HepG2 (cell line): ENCODE measurements around the gene NOP56. TPM values are rescaled to one million over a fixed set of nuclear protein-coding genes. Genes with fewer than 3 reads are reported as not detected.

ENCODE experiments used
- ATAC-seq: fragments of 200-7000 bp; cut with Tn5 transposase; 3 replicates; pipeline ENCODE4 v1.9.1; 2020; ENCODE audit warnings: mild to moderate bottlenecking, moderate library complexity
- BruUV-seq: library from RNA; stranded (reverse); fragments of 400-500 nt; replicated peaks from 2 replicates; lab custom pipeline; 2021; lab: Mats Ljungman, UMichigan
- CTCF ChIA-PET: fragments of 300-600 bp; formaldehyde crosslinking; extraction: SDS; loops from one replicate; lab custom pipeline; 2021; ENCODE audit warnings: low total read pairs, inconsistent platforms, low intra/inter-chr PET ratio; lab: Yijun Ruan, JAX
- POLR2A ChIA-PET: fragments of 350-600 bp; sonication (Branson Sonifier 250); formaldehyde crosslinking; loops from one replicate; lab custom pipeline; 2020; ENCODE audit warnings: antibody characterized with exemption, inconsistent platforms; lab: Yijun Ruan, JAX
- DNase-seq: peaks from one replicate; pipeline ENCODE4 v3.0.0-alpha.2; 2015; ENCODE audit warnings: low spot score
- FAIRE-seq: peaks from 3 replicates; lab custom pipeline; 2011; peaks lifted over from hg19 to GRCh38; lab: Jason Lieb, UNC
- H2AFZ ChIP-seq: one replicate; pipeline ENCODE4 v1.6.1; 2011; ENCODE audit warnings: low read length, inconsistent platforms
- H3K27ac ChIP-seq: fragments of 300-600 bp; 3 replicates; pipeline ENCODE4 v1.8.0; 2011; ENCODE audit warnings: mixed run types, mild to moderate bottlenecking, mixed read lengths, low read length, inconsistent platforms; ENCODE audit not compliant: insufficient read depth; ENCODE audit errors: extremely low read length
- H3K27me3 ChIP-seq, 2 experiments: fragments of 200-600 bp in 1 of 2; 2 replicates in 1 of 2; 3 replicates in 1 of 2; pipeline versions ENCODE4 v1.6.0 to v1.8.0; 2011; ENCODE audit warnings: low read length in 2 of 2, mild to moderate bottlenecking in 2 of 2, moderate library complexity in 2 of 2, inconsistent platforms in 1 of 2; ENCODE audit not compliant: insufficient read depth in 2 of 2, control insufficient read depth in 1 of 2
- H3K36me3 ChIP-seq, 2 experiments: fragments of 200-600 bp in 1 of 2; replicated peaks in 1 of 2; 2 replicates in 1 of 2; 3 replicates in 1 of 2; pipeline versions ENCODE4 v1.5.1 to v1.8.0; 2011; ENCODE audit warnings: low read length in 2 of 2, inconsistent platforms in 1 of 2; ENCODE audit not compliant: insufficient read depth in 2 of 2, control insufficient read depth in 1 of 2
- H3K4me1 ChIP-seq: 2 replicates; pipeline ENCODE4 v1.5.1; 2012; ENCODE audit warnings: low read length, inconsistent platforms; ENCODE audit not compliant: insufficient read depth
- H3K4me2 ChIP-seq: 2 replicates; pipeline ENCODE4 v1.6.0; 2011; ENCODE audit warnings: low read depth, low read length, inconsistent platforms
- H3K4me3 ChIP-seq, 3 experiments: fragments of 200-600 bp in 1 of 3; sonication (generic), shearing (Covaris generic) in 1 of 3; replicated peaks in 1 of 3; 2 replicates each; pipeline ENCODE4 v1.5.1; 2011 to 2016; ENCODE audit warnings: low read length in 3 of 3, inconsistent platforms in 2 of 3, low read depth in 2 of 3, mild to moderate bottlenecking in 2 of 3, control low read depth in 1 of 3, mixed read lengths in 1 of 3; ENCODE audit not compliant: insufficient read depth in 1 of 3
- H3K79me2 ChIP-seq: one replicate; pipeline ENCODE4 v1.6.1; 2011; ENCODE audit warnings: low read length, inconsistent platforms; ENCODE audit not compliant: insufficient read depth
- H3K9ac ChIP-seq: 2 replicates; pipeline ENCODE4 v1.6.0; 2011; ENCODE audit warnings: mild to moderate bottlenecking, low read depth, low read length, inconsistent platforms; ENCODE audit not compliant: insufficient read depth
- H3K9me3 ChIP-seq: 2 replicates; pipeline ENCODE4 v1.5.1; 2012; ENCODE audit warnings: mild to moderate bottlenecking, low read length
- H4K20me1 ChIP-seq: 2 replicates; pipeline ENCODE4 v1.6.0; 2011; ENCODE audit warnings: inconsistent platforms, mild to moderate bottlenecking, low read length, moderate library complexity; ENCODE audit not compliant: insufficient read depth
- FOXA3 ChIP-seq: IDR thresholded peaks from 2 replicates; pipeline ENCODE4 v1.6.1; 2016; ENCODE audit warnings: missing genetic modification reagents, missing compliant biosample characterization
- NKX3-1 ChIP-seq: sonication (generic); formaldehyde crosslinking; IDR thresholded peaks from 2 replicates; pipeline ENCODE4 v1.5.0; 2020; ENCODE audit warnings: missing genetic modification reagents
- REL ChIP-seq: sonication (generic); formaldehyde crosslinking; conservative IDR thresholded peaks from 2 replicates; pipeline ENCODE4 v1.8.0; 2022; ENCODE audit warnings: mild to moderate bottlenecking, missing genetic modification reagents, moderate library complexity
- ZBTB38 ChIP-seq: sonication (generic); formaldehyde crosslinking; IDR thresholded peaks from 2 replicates; pipeline ENCODE4 v1.5.1; 2020; ENCODE audit warnings: mild to moderate bottlenecking, missing genetic modification reagents
- ZNF17 ChIP-seq: sonication (generic); formaldehyde crosslinking; IDR thresholded peaks from 2 replicates; pipeline ENCODE4 v1.5.0; 2020; ENCODE audit warnings: mild to moderate bottlenecking, missing genetic modification reagents
- ZNF770 ChIP-seq: sonication (generic); formaldehyde crosslinking; IDR thresholded peaks from 2 replicates; pipeline ENCODE4 v1.5.0; 2020; ENCODE audit warnings: mild to moderate bottlenecking, missing genetic modification reagents
- WGBS: methylation state at CpG from one replicate; pipeline ENCODE4 v1.1.6; 2017; ENCODE audit warnings: low lambda C conversion rate; 5-methylcytosine and 5-hydroxymethylcytosine counted together
- in situ Hi-C: cut with HindIII; loops from 2 replicates; pipeline ENCODE4 v1.10.0; 2017; ENCODE audit warnings: low pct_unique_long_range_greater_than_20kb; ENCODE audit not compliant: extremely low pct_ligation_motif_present
- intact Hi-C: fragments of 100-400 bp; cut with micrococcal nuclease; formaldehyde crosslinking; loops from one replicate; pipeline ENCODE4 v1.10.0; 2022; ENCODE audit not compliant: unreplicated experiment
- polyA plus RNA-seq, 8 experiments: library from polyadenylated mRNA; depleted of rRNA in 3 of 8; stranded (reverse) in 7 of 8; unstranded in 1 of 8; fragments of >200 nt; fragmentation: Illumina TruSeq in 4 of 8; extraction: Trizol in 4 of 8; gene quantifications; 2 replicates each; pipeline versions ENCODE4 v1.2.1 to v1.2.3, GENCODE V29; 2011 to 2016; ENCODE audit warnings: low read depth in 4 of 8, missing spikeins in 1 of 8, mixed read lengths in 1 of 8; ENCODE audit not compliant: insufficient read depth in 1 of 8
- total RNA-seq, 5 experiments: library from RNA; depleted of rRNA; stranded (reverse); fragments of >200 nt; fragmentation: Illumina TruSeq; extraction: Trizol; gene quantifications; 2 replicates each; pipeline ENCODE4 v1.2.3, GENCODE V29; 2016; ENCODE audit warnings: low read depth in 1 of 5
- TF ChIP-seq, protein P1 (sequence below): sonication (generic); formaldehyde crosslinking; IDR thresholded peaks from 2 replicates; pipeline ENCODE4 v1.4.0; 2020; ENCODE audit warnings: mild to moderate bottlenecking, missing genetic modification reagents

Gene NOP56
- total and polyA plus RNA-seq, 2 of the 13 experiments (the other 11 are each of a cell fraction or from before 2014, with no cell fraction given) = 369 to 1,116 TPM

- TF ChIP-seq, protein P1, sequence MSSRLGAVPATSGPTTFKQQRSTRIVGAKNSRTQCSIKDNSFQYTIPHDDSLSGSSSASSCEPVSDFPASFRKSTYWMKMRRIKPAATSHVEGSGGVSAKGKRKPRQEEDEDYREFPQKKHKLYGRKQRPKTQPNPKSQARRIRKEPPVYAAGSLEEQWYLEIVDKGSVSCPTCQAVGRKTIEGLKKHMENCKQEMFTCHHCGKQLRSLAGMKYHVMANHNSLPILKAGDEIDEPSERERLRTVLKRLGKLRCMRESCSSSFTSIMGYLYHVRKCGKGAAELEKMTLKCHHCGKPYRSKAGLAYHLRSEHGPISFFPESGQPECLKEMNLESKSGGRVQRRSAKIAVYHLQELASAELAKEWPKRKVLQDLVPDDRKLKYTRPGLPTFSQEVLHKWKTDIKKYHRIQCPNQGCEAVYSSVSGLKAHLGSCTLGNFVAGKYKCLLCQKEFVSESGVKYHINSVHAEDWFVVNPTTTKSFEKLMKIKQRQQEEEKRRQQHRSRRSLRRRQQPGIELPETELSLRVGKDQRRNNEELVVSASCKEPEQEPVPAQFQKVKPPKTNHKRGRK (CRISPR knock-in tag) = no peak
- TF ChIP-seq FOXA3 (CRISPR knock-in tag) (no peak), ZBTB38 (CRISPR knock-in tag) (no peak), ZNF17 (CRISPR knock-in tag) (no peak)
- TF ChIP-seq, all 625 proteins: peak for 3
Observed at GRCh38 chr20:2671977-2672376, 19.5 kb downstream of the NOP56 start (continued).

GRCh38 chr20:2672446-2672845 is 20.0 kb downstream of the NOP56 start:
- TF ChIP-seq REL = no peak
- no peak for TF ChIP-seq ZNF770
- TF ChIP-seq NKX3-1 (CRISPR knock-in tag) = no peak
- Histone ChIP-seq H4K20me1 (no peaks in the 10 kb centered on the region), H3K79me2 (no peaks in the 10 kb centered on the region), H3K4me1 (no peaks in the 10 kb centered on the region), H3K9ac (no peak overlapping the region), H3K9me3 (no peaks in the 10 kb centered on the region), H3K4me3 (no peak overlapping the region), H3K27me3 (peaks cover 0 to 39% of the 10 kb centered on the region in 2 experiments; a peak in 3 of 5 replicates), H3K36me3 (no peaks in the 10 kb centered on the region), H3K27ac (no peak overlapping the region), H2AFZ (no peak overlapping the region), H3K4me2 (no peak overlapping the region)
- no peak for FAIRE-seq
- ATAC-seq = no peak
- no TSS peak for BruUV-seq
- WGBS = 4% methylated on average over 3 of the region's 3 CpGs
- intact Hi-C loops = loop anchor here (2.0 kb wide), 1 partner anchor 148 kb away; no protein-coding TSS in a partner anchor
- DNase-seq = no peak
- POLR2A ChIA-PET = interaction anchor here (1.3 kb wide), 1 partner anchor 8 kb away, joined by 7 read pairs; the partner anchor contains the start of gene IDH3B
- CTCF ChIA-PET = no interaction called here
- in situ Hi-C loops = no loop called here
